HG02571 (cell line): ENCODE measurements around the gene TLE3.

Source experiments
- ATAC-seq: cut with Tn5 transposase; IDR thresholded peaks from one replicate; pipeline ENCODE4 v1.9.1; 2021; ENCODE audit warnings: mild to moderate bottlenecking, moderate library complexity; ENCODE audit not compliant: unreplicated experiment

Gene TLE3

DNA sequence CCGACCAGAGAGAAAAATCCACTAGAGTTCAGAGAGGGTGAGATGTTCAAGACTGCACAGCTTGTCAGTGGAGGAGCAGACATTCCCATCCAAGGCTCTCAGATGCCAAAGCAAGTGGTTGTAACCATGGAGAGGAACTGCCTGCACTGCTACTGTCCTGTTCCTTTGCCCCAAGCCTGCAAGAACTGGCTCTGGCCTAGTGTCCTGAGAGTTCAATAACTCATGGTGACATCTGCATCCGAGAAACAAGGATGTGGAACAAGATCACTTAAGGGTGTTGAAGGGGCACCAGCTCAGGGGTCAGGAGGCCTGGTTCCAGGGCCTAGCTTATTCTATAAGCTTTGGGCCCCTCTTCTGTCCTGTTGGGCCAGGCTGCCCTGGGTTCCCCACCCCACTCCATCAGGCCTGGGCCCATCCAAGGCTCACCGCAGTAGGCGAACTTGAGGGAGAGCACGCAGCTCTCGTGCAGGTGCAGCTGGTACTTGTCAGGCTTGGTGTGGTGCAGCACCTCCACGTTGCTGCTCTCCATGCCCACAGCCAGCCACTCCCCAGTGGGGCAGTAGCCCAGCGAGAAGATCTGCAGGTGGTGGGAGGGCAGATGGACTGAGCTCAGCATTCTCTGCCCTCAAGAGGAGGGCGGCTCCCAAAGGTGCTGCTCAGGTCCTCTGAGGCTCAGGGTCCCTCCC lies 45.6 kb downstream of the TLE3 start:
- ATAC-seq = no peak

DNA sequence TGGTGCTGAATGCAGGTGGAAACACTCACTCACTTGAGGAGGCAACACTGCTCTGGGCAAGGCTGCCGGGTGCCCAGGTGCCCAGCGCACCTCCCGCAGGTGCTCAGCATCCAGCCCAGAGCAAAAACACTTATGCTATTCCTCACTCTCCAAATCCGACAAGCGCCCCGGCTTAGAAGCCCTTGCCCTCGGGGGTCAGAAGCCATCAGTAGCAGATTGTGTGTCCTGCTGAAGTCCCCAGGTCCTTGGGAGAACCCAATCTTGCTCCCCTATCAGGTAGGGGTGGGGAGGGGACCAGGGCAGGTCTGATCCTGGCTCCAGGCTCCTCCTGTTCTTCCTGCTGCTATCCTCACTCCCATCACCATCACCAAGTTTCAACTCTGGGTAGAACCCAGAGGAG lies 46.7 kb downstream of the TLE3 start:
- no peak for ATAC-seq

DNA sequence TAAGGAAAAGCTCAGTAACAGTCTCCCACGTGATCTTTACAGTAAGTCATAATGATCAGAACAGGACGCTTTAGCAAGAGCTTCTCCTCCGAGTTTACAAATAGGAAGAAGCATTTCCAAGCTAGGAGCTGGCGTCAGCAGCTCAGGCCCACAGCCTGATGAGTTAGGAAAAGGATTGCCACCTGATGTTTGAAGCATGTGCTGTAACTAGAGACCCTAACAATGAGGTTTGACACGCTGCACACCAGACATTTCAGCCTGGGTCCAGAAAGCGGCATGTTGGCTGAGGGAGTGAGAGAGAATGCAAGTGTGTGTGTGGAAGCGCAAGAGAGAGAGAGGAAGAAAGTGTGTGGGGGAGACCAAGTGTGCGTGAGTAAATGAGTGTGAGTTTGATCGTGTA lies 47.3 kb downstream of the TLE3 start:
- no peak for ATAC-seq

DNA sequence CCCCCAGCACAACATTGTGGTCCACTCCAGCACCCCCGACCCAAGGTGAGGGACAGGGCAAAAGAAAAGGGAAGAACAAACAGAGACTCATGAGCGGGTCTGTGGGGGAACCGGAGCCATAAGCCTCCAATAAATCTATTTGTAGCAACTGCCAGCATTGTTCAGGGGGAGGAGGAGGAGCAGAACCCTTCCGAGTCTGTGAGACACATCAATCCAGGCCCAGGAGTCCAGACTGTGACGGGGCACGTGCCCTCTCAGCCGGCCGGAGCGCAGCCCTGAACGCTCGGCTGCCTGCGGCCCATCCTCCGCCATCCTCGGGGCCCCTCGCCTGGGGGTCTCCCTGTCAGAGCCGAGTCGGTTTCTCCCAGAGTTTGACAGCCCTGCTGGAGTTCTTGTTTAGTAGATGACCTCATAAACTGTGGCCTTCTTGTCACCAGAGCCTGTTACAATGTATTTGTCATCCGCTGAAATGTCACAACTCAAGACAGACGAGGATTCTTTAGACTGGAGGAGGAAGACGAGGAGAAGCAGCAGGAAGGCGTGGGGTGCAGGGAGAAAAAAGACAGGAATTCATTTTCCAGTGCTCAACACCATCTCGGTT lies 47.9 kb downstream of the TLE3 start:
- no peak for ATAC-seq

DNA sequence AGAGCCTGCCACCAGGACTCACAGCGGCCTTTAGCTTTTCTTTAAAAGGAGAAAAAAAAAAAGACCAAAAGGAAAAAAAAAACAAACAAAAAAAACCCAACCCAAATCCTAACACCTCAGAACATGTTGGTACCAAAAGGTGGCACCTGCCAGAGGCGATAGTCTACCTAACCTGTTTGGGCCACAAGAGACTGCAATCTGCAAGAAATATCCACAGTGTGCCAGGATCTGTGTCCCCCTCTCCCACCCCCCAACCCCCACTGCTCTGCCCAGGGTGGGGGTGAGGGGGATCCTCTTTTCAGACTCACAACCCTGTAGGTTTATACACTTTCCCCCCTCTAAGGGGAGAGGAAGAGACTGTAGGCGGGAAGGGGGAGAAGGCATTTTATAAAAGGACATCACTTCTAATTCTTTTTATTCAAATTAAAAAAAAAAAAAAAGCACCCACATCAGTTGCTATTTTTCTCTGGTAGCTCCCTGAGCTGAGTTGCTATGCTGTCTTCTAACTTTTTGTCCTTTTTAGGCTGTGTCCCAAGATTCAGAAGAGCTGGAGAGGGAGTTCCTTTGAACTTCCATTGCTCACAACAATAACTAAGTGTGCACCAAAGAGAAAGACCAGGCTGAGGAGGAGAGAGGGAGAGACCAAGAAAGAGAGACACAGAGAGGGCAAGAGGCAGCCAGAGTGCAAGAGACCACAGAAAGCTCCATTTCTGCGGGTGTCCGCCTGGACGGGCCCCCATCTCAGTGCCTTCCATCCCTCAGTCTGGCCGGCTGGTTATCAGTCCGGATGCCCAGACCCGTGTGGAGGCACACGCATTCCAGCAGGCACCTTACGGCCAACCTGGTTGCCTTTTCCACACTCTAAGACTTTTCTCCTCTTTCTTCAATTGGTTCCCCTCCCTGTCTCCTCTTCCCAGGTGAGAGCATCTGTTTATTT lies 48.9 kb downstream of the TLE3 start:
- no peak for ATAC-seq

DNA sequence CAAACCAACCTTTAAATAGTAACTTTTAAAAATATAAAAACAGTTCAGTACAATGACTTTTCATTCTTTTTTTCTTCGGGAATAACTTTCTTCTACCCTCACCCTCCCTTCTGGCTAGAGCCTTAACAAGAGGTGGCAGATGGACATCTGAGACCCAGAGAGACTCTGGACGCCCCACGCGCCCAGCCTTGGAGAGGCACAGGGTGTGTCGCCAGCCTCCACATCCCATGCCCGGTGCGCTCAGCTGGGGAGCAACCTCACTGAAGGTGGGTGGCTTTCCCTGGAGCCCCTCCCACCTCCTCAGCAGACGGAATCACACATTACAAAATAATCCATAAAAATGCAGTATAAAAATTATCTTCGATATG lies 49.5 kb downstream of the TLE3 start:
- no peak for ATAC-seq

DNA sequence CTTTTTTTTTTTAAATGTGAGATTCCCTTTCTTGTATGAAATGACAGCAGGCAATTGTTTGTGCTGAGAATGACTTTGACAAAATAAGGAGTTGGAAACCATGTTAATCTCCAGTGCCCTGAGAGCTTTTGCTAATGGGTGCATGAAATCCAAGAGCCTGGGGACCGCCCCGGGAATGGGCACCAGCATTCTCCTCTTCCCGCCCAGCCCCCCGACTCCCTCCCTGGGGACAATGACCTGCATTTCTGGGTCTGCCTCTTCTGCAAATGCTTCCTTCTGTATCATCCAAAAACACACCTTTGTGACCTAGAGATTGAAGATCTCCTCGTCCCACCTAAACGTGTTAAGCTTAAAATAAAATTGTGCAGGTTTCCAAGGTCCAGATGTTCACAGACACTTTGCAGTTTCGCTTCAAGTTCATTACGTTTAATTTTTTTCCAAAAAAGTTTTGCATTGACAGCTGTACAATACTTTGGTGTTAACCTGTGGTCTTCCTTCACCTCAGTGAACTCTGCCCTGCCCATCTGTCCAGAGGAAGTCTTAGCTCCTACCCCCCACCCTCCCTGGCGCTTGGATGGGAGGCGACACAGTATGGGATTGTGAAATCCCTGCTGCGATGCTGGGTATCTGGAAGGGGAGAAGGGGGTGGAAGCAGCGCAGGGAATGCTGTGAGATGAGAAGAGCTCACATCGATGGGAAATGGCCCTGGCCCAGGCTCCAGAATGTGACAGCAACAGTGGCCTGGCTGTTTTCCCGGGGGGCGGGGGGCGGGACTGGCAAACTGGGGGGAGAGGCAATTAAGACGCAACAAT lies 50.1 kb downstream of the TLE3 start:
- ATAC-seq = no peak

DNA sequence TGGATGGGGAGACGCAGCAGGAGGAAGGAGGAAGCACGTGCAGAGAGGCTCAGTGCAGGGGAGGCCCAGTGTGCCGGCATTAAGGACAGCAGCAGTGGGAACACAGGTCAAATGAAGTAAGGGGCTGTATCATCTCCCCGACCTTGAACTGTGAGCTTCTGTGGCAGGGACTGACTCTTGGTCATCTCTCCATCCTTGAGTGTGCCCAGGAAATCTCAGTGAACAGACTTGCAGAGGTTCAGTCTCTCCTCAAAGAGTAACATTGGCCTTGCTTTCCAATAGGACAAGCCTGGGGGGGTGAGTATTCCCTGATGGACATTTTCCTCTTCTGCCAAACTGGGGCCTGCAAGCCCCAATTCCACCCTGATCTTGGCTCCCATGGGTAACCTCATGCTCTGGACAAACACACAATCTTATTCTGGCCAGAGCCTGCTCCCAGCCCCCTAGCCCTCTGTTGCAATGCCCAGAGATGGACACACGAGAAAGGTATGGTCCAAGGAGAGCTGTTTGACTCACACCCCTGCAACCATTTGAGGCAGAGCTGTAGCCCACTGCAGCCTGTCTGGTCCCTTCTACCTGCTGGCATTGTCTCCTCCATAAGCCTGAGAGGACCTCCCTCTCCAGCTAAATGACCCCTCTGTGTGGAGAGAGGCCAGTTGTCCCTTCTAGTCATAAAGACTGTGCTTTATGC lies 50.9 kb downstream of the TLE3 start:
- no peak for ATAC-seq

DNA sequence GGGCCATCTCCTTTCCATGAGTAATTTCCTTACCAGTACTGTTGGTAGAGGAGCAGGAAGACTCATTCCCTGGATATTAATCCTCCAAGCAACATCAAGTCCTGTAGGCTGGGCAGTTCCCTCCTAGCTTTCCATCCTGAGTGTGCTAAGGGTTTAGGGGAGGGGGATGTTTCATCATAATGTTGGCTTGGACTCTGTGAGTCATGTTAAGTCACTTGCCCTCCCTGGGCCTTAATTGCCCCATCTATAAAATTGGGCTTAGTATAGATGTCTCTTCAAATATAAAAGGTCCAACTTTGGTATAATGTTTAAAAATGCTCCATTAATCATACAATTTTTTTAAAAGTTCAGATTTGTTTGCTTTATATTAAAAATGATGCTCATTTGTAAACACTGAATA lies 52.7 kb downstream of the TLE3 start:
- ATAC-seq = no peak

DNA sequence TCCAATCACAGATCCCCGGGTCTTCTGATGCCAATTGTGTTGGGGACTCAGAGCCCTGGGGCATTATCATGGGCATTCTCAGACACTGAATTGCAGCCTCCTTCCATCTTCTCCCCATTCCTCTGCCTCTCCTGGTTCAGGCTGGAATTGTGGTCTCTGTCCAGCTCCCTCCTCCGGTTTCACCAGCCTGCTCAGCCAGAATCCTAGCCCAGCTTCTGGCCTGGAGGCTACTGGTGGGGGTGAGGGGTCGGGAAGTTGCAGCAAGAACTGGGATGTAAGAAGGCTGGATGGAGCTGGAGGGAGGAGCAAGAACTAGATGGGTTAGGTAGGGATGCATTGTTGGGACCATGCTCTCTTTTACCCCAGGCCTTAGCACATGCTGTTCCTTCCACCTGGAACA lies 53.5 kb downstream of the TLE3 start:
- ATAC-seq = no peak

DNA sequence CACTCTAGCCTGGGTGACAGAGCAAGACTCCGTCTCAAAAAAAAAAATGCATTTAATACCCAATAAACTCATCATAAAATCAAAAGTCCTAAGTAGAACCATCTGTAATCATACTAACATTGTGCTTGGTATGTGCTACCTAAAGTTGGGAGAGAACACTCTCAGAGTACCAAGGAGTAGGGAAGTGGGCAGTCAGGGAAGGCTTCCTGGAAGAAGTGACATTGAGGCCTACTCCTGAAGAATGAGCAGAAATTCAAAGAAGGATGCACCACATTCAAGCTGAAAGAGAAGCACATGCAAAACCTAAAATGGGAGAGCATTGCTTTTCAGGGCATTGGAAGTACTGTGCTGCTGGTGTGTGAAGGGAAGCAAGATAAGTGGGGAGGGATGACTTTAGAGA lies 54.1 kb downstream of the TLE3 start:
- ATAC-seq = no peak

DNA sequence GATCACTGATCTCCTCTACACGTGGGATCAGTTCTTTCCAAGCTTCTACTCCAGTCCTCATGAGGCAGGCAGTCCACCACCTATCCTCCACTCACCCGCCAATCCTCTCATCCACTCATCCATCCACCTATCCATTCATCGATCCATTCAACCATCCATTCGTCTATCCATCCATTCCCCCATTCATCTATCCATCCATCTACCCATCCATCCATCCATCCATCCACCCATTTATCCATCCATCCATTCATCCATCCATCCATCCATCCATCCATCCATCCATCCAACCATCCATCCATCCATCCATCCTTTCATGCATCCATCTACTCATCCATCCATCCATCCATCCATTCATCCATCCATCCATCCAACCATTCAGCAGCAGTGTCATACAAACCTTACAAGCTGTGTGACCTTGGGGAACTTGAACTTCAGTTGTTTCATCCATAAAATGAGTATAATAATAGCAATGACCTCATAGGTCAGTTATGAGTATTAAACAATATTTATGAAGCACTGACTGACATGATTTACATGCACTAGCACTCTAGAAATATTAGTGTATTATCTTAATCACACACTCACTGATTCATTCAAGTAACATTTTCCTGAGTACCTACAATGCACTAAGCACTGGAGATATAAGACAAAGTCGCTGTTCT lies 55.0 kb downstream of the TLE3 start:
- ATAC-seq = no peak

DNA sequence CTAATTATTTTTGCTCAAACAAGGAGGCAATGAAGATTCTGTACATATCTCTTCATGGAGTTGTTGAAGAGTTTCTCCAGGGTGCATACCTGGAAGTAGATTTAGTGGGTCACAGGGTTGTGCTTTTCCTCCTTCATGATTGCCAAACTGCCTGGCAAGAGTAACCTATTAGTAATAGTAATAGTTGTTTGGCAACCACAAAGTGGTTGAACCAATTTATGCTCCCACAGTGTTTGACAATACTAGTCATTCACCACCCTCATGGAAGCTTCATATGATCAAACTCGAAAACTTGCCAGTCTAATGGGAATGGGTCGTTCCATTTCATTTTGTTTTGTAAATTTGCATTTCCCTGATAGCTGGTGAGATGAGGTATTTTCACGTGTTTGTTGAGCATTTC lies 57.8 kb downstream of the TLE3 start:
- no peak for ATAC-seq

DNA sequence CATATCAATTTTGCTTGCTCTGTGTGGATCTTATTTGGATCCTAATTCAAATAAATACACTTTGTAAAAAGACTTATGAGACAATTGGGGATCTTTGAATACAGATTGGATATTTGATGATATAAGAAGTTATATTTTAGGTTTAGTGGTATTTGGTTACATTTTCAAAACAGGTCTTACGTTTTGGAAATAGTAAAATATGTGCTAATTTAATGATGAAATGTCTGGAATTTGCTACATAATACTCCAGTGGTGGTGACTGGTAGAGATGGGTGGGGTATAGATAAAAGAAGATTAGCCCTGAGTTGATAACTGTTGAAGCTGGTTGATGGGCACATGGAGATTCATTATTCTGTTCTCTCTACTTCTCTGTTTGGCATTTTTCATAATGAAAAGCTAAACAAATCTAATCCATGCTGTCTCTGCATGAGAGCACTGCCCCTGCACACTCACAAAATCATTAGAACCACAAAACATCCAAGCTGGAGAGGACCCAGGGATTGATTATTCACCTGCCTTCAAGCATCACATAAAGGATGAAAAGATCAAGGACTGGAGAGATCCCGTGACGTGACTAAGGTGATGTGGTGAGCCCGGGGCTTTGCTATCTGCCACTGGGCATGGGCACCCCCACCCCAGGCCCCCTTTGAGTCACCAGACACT lies 58.9 kb downstream of the TLE3 start:
- ATAC-seq = no peak

DNA sequence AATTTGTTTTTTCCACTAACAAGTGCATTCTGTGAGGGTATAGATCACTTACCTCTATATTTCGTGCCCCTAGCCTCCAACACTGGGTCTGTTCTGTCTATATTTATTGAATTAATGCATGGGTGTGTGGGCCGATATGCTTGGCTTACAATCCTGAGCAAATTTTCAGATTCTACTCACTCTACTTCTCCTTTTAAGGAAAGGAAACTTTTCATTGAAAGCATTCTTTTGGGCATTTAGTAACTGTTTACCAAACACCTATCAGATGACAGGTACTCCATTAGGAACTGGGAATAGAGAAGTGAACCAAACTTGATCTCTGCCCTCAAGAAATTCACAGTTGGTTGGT lies 60.5 kb downstream of the TLE3 start:
- ATAC-seq = no peak

DNA sequence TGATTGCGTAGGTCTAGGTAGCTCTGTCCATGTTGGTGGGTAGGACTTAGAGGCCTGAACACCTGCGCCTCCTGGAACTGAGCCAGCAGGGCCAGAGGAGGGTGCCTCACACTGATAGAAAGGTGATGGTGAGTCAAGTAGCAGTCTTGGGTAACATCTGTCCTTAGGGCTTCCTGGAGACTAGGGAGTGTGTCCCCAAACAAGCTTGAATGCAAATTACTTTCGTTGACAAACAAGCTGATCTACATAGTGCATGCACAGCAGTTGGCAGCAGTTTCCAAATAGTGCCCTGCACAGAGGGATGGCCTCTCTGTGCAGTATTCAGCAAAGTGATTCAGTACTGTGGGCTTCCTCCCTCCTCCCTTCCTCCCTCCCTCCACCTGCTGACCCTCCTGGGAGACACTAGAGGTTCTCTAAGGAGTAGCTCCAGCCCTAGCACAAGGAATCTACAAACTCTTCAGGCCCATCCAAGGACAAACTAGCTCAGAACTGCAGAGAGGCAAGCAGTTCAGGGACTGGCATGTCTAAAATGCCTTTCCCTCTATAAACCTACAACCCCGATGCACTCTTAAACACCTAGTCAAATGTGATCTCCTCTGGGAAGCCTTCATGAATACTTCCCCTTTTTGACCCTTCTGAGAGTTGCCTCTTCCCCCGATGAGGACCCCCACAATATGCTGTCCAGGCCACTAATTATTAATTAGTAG lies 61.0 kb downstream of the TLE3 start:
- peak; percentile 77 for ATAC-seq

DNA sequence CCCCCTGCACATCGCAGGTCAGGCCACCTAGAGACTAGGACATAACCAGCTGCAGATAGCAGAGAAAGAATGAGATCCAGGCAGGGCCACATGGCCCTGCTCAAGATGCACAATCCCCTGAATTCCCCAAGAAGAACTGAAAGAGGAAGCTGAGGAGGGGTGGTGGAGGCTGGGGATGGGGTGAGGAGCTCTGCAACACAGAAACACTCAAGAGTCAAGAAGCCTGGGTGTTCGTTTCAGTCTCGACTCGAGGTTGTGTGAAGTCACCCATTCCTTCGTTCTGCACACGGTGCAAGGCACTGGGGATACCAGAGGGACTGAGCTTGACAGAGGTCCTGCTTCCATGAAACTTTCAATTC lies 62.0 kb downstream of the TLE3 start:
- peak; percentile 53 for ATAC-seq

DNA sequence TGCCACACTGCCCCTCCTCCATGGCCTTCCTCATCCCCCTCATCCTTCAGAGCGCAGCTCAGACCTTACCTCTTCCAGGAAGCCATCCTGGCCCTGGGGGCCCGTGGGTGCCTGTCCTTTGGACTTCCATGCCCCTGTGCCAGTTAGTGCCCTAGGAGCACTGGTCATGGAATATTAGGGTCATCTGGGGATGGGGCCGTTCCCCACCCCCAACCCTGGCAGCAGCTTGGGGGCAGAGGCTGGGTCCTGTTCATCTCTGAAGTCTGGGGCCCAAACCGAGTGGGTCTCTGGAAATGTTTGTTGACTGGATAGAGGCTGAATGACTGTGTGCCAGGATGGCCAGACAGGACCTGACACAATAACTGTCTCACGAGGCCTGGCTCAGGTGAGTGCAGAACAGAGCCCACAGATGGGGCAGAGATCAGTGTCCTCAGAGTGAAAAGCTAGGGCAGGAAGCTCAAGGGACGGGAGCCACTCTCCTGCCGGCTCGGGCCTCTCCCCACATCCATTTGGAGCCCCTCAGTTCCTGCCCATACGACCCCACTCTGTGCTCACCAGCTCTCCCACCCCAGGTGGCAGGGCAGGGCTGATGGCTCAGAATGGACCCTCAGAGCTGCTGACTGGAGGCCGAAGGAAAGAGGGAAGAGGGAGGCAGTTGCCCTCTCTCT lies 62.5 kb downstream of the TLE3 start:
- ATAC-seq = no peak

DNA sequence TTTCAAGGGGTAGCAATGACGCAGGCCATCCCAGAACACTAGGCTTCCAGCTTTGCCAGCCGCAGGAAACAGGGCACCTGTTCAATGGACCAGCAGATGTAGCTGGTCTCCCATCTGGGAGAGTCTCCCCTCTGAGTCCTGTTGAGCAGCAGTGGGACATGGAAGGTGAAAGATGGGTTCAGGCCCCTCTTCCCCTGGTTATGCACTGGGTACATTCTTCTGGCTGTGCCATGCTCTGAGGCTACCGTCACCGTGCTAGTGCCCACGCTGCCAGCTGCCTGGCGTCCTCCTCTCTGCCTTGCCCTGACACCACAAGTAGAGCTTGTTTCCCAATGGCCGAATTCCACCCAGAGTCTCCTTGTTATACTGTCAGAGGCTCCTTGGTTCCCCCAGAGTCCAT lies 63.1 kb downstream of the TLE3 start:
- ATAC-seq = no peak
